HepG2 (cell line): ENCODE results near the gene HTATIP2. TPM values are rescaled to one million over a fixed set of nuclear protein-coding genes. Genes with fewer than 3 reads are reported as not detected.

Experiments used
- ATM ChIP-seq: fragments of 450-650 bp; IDR thresholded peaks from 2 replicates; pipeline ENCODE4 v1.7.1; 2017; ENCODE audit warnings: mild to moderate bottlenecking, borderline replicate concordance
- HCFC1 ChIP-seq: fragments of 150-350 bp; IDR thresholded peaks from 2 replicates; pipeline ENCODE4 v1.6.1; 2014; ENCODE audit warnings: low read depth, low read length
- KLF13 ChIP-seq: sonication (generic); formaldehyde crosslinking; IDR thresholded peaks from 2 replicates; pipeline ENCODE4 v1.4.0; 2020; ENCODE audit warnings: mild to moderate bottlenecking, missing genetic modification reagents
- MIER3 ChIP-seq: IDR thresholded peaks from 2 replicates; pipeline ENCODE4 v1.6.1; 2016; ENCODE audit warnings: missing compliant biosample characterization, borderline replicate concordance
- TRIM22 ChIP-seq: fragments of 450-650 bp; IDR thresholded peaks from 2 replicates; pipeline ENCODE4 v1.6.1; 2017
- ZBTB40 ChIP-seq, 2 experiments: fragments of 450-650 bp in 1 of 2; sonication (generic) in 1 of 2; formaldehyde crosslinking in 1 of 2; IDR thresholded peaks; 2 replicates each; pipeline versions ENCODE4 v1.6.1 to v1.8.0; 2016 to 2022; ENCODE audit warnings: antibody characterized with exemption in 1 of 2, mild to moderate bottlenecking in 1 of 2, missing genetic modification reagents in 1 of 2
- ZMAT3 ChIP-seq: sonication (generic); formaldehyde crosslinking; conservative IDR thresholded peaks from 2 replicates; pipeline ENCODE4 v1.7.0; 2021; ENCODE audit warnings: missing genetic modification reagents
- ZNF275 ChIP-seq: sonication (generic); formaldehyde crosslinking; IDR thresholded peaks from 2 replicates; pipeline ENCODE4 v1.8.0; 2022; ENCODE audit warnings: missing genetic modification reagents, mild to moderate bottlenecking, inconsistent platforms, borderline replicate concordance
- ZNF329 ChIP-seq: sonication (generic); formaldehyde crosslinking; IDR thresholded peaks from 2 replicates; pipeline ENCODE4 v1.9.0; 2021; ENCODE audit warnings: low read depth, mild to moderate bottlenecking, missing genetic modification reagents
- ZNF343 ChIP-seq: sonication (generic); formaldehyde crosslinking; IDR thresholded peaks from 2 replicates; pipeline ENCODE4 v1.4.0; 2020; ENCODE audit warnings: mild to moderate bottlenecking, missing genetic modification reagents
- ZNF484 ChIP-seq: sonication (generic); formaldehyde crosslinking; IDR thresholded peaks from 2 replicates; pipeline ENCODE4 v1.5.1; 2020; ENCODE audit warnings: mild to moderate bottlenecking, low read depth, missing genetic modification reagents, borderline replicate concordance
- ZSCAN20 ChIP-seq: sonication (generic); formaldehyde crosslinking; IDR thresholded peaks from 2 replicates; pipeline ENCODE4 v1.4.0; 2020; ENCODE audit warnings: missing genetic modification reagents, mild to moderate bottlenecking, borderline replicate concordance
- ZSCAN22 ChIP-seq: sonication (generic); formaldehyde crosslinking; IDR thresholded peaks from 2 replicates; pipeline ENCODE4 v1.4.0; 2020; ENCODE audit warnings: mild to moderate bottlenecking, missing genetic modification reagents
- ZSCAN25 ChIP-seq: sonication (generic); formaldehyde crosslinking; IDR thresholded peaks from 2 replicates; pipeline ENCODE4 v1.8.0; 2022; ENCODE audit warnings: mild to moderate bottlenecking, missing genetic modification reagents
- ZSCAN5A ChIP-seq: sonication (generic); formaldehyde crosslinking; IDR thresholded peaks from 2 replicates; pipeline ENCODE4 v1.8.0; 2022; ENCODE audit warnings: mild to moderate bottlenecking, missing genetic modification reagents, borderline replicate concordance
- polyA plus RNA-seq, 8 experiments: library from polyadenylated mRNA; depleted of rRNA in 3 of 8; stranded (reverse) in 7 of 8; unstranded in 1 of 8; fragments of >200 nt; fragmentation: Illumina TruSeq in 4 of 8; extraction: Trizol in 4 of 8; gene quantifications; 2 replicates each; pipeline versions ENCODE4 v1.2.1 to v1.2.3, GENCODE V29; 2011 to 2016; ENCODE audit warnings: low read depth in 4 of 8, missing spikeins in 1 of 8, mixed read lengths in 1 of 8; ENCODE audit not compliant: insufficient read depth in 1 of 8
- total RNA-seq, 5 experiments: library from RNA; depleted of rRNA; stranded (reverse); fragments of >200 nt; fragmentation: Illumina TruSeq; extraction: Trizol; gene quantifications; 2 replicates each; pipeline ENCODE4 v1.2.3, GENCODE V29; 2016; ENCODE audit warnings: low read depth in 1 of 5

Gene HTATIP2
- total and polyA plus RNA-seq, 2 of the 13 experiments (the other 11 are each of a cell fraction or from before 2014, with no cell fraction given): not detected

- peak; percentile 96 for TF ChIP-seq ZNF275 (CRISPR knock-in tag)
- TF ChIP-seq KLF13 (CRISPR knock-in tag): peak; percentile 13; the same call in 1 of the 2 replicates
- TF ChIP-seq HCFC1: no peak; the same call in 1 of the 2 replicates
- TF ChIP-seq ZNF329 (CRISPR knock-in tag): peak; percentile 74; the same call in 1 of the 2 replicates
- peak; percentile 43; the same call in 1 of the 2 replicates for TF ChIP-seq ZSCAN25
- no peak for TF ChIP-seq ATM
- TF ChIP-seq MIER3 (CRISPR knock-in tag): peak; percentile 49; the same call in 1 of the 2 replicates
- no peak for TF ChIP-seq TRIM22
- TF ChIP-seq ZSCAN22: peak; percentile 37; the same call in 1 of the 2 replicates
- no peak for TF ChIP-seq ZBTB40 (IDR thresholded peaks at IDR 0.05)
- TF ChIP-seq ZBTB40 (CRISPR knock-in tag; IDR thresholded peaks at IDR 0.05): peak; percentile 58
- TF ChIP-seq ZSCAN20 (CRISPR knock-in tag): no peak
- TF ChIP-seq ZNF484 (CRISPR knock-in tag): no peak
- no peak for TF ChIP-seq ZSCAN5A (CRISPR knock-in tag)
- peak; percentile 92 for TF ChIP-seq ZNF343
- 0 out of 2 replicates have a peak, but pooled peaks have one; percentile 37 for TF ChIP-seq ZMAT3 (CRISPR knock-in tag)
Measured at GRCh38 chr11:20387261-20388095, 24.0 kb downstream of the HTATIP2 start, which contains the start of gene PRMT3 (continued).
